Smooth muscle cell (in vitro differentiated cells): ENCODE measurements around the gene GALNT14. TPM values are rescaled to one million over a fixed set of nuclear protein-coding genes. Genes with fewer than 3 reads are reported as not detected.

Experiments
- DNase-seq: peaks from one replicate; lab custom pipeline; 2025; ENCODE audit not compliant: unreplicated experiment; lab: John Stamatoyannopoulos, UW
- H2AFZ ChIP-seq: fragments of 200-600 bp; sonication (generic); 2 replicates; pipeline ENCODE4 v1.6.0; 2016; ENCODE audit warnings: antibody characterized with exemption, low read depth, mild to moderate bottlenecking
- H3F3A ChIP-seq: fragments of 200-600 bp; sonication (generic); 2 replicates; pipeline ENCODE4 v1.6.0; 2017; ENCODE audit warnings: antibody characterized with exemption, low read depth
- H3K27ac ChIP-seq: fragments of 200-600 bp; sonication (generic); 2 replicates; pipeline ENCODE4 v1.5.1; 2016; ENCODE audit warnings: low read depth, mild to moderate bottlenecking
- H3K27me3 ChIP-seq: fragments of 200-600 bp; sonication (generic); 2 replicates; pipeline ENCODE4 v1.6.1; 2016; ENCODE audit warnings: low read depth, mild to moderate bottlenecking
- H3K36me3 ChIP-seq: fragments of 200-600 bp; sonication (generic); 2 replicates; pipeline ENCODE4 v1.5.1; 2016; ENCODE audit warnings: low read depth
- H3K4me1 ChIP-seq: fragments of 200-600 bp; sonication (generic); 2 replicates; pipeline ENCODE4 v1.5.1; 2016; ENCODE audit warnings: low read depth
- H3K4me2 ChIP-seq: fragments of 200-600 bp; sonication (generic); 2 replicates; pipeline ENCODE4 v1.6.0; 2016; ENCODE audit warnings: mild to moderate bottlenecking
- H3K4me3 ChIP-seq: fragments of 200-600 bp; sonication (generic); 2 replicates; pipeline ENCODE4 v1.5.1; 2016; ENCODE audit warnings: mild to moderate bottlenecking
- H3K79me2 ChIP-seq: fragments of 200-600 bp; sonication (generic); 2 replicates; pipeline ENCODE4 v1.6.0; 2016; ENCODE audit warnings: low read depth, mild to moderate bottlenecking
- H3K9ac ChIP-seq: fragments of 200-600 bp; sonication (generic); 2 replicates; pipeline ENCODE4 v1.6.0; 2016; ENCODE audit warnings: low read depth
- H3K9me3 ChIP-seq: fragments of 200-600 bp; sonication (generic); replicated peaks from 2 replicates; pipeline ENCODE4 v1.5.1; 2016; ENCODE audit warnings: low read depth
- H4K20me1 ChIP-seq: fragments of 200-600 bp; sonication (generic); 2 replicates; pipeline ENCODE4 v1.6.0; 2016; ENCODE audit warnings: low read depth
- CTCF ChIP-seq: fragments of 200-600 bp; sonication (generic); IDR thresholded peaks from 2 replicates; pipeline ENCODE4 v1.5.1; 2017; ENCODE audit warnings: borderline replicate concordance, mild to moderate bottlenecking, antibody characterized with exemption; ENCODE audit not compliant: insufficient read depth, poor library complexity, severe bottlenecking
- WGBS: methylation state at CpG from one replicate; pipeline ENCODE4 v1.1.7; 2016; ENCODE audit warnings: low lambda C conversion rate; 5-methylcytosine and 5-hydroxymethylcytosine counted together
- polyA plus RNA-seq: library from polyadenylated mRNA; unstranded; fragments of >200 nt; fragmentation: Nextera tagmentation; extraction: Ambion mirVana; gene quantifications from 2 replicates; pipeline ENCODE4 v1.2.1, GENCODE V29; 2016
- total RNA-seq: library from RNA; depleted of rRNA; stranded (reverse); fragments of >200 nt; gene quantifications from 2 replicates; pipeline ENCODE4 v1.2.3, GENCODE V29; 2014

GALNT14 gene
- total and polyA plus RNA-seq, 2 experiments from 2014 or later: 0.63 to 1.0 TPM

- Histone ChIP-seq H3K27me3 (no peaks in the 10 kb centered on the region), H3K36me3 (no peaks in the 10 kb centered on the region), H3K4me2 (no peak overlapping the region), H3K9me3 (no peaks in the 10 kb centered on the region), H3K79me2 (no peaks in the 10 kb centered on the region), H3K9ac (no peak overlapping the region), H3K4me3 (no peak overlapping the region), H4K20me1 (no peaks in the 10 kb centered on the region), H3K4me1 (peaks cover 9% of the 10 kb centered on the region), H3K27ac (no peak overlapping the region), H2AFZ (no peak overlapping the region), H3F3A (no peaks in the 10 kb centered on the region)
- no peak for TF ChIP-seq CTCF
- WGBS: 98% methylated on average over 6 of the region's 6 CpGs
- DNase-seq: no peak
Measured at GRCh38 chr2:30978854-30979253, 159.4 kb downstream of the GALNT14 start.

- no peak overlapping the region for H2AFZ ChIP-seq
- no peaks in the 10 kb centered on the region for H3F3A ChIP-seq
- 83% methylated on average over 5 of the region's 5 CpGs for WGBS
- DNase-seq: no peak
- no peak overlapping the region for H3K4me2 ChIP-seq
- no peak overlapping the region for H3K9ac ChIP-seq
- H3K9me3 ChIP-seq: no peaks in the 10 kb centered on the region
- H3K27ac ChIP-seq: no peak overlapping the region
- no peak overlapping the region for H3K4me3 ChIP-seq
- no peaks in the 10 kb centered on the region for H3K36me3 ChIP-seq
- no peaks in the 10 kb centered on the region for H4K20me1 ChIP-seq
- no peak for TF ChIP-seq CTCF
- no peaks in the 10 kb centered on the region for H3K27me3 ChIP-seq
- H3K4me1 ChIP-seq: peaks cover 9% of the 10 kb centered on the region
- no peaks in the 10 kb centered on the region for H3K79me2 ChIP-seq
Measured at GRCh38 chr2:30978044-30978443, 160.2 kb downstream of the GALNT14 start.

- Histone ChIP-seq H3K9me3 (no peaks in the 10 kb centered on the region), H4K20me1 (no peaks in the 10 kb centered on the region), H3K27me3 (no peaks in the 10 kb centered on the region), H3K36me3 (no peaks in the 10 kb centered on the region), H3F3A (no peaks in the 10 kb centered on the region), H3K9ac (no peak overlapping the region), H3K27ac (no peak overlapping the region), H3K4me1 (no peaks in the 10 kb centered on the region), H3K79me2 (no peaks in the 10 kb centered on the region), H3K4me2 (no peak overlapping the region), H2AFZ (no peak overlapping the region), H3K4me3 (no peak overlapping the region)
- no peak for TF ChIP-seq CTCF
- WGBS: 61% methylated on average over 3 of the region's 3 CpGs
- DNase-seq: no peak
Measured at GRCh38 chr2:30975156-30975555, 163.1 kb downstream of the GALNT14 start.

GRCh38 chr2:30974554-30974953, 163.7 kb downstream of the GALNT14 start:
- WGBS: 78% methylated on average over 5 of the region's 5 CpGs
- no peaks in the 10 kb centered on the region for H3F3A ChIP-seq
- no peak overlapping the region for H3K9ac ChIP-seq
- no peak for TF ChIP-seq CTCF
- H3K4me1 ChIP-seq: no peaks in the 10 kb centered on the region
- H3K27ac ChIP-seq: no peak overlapping the region
- no peaks in the 10 kb centered on the region for H3K27me3 ChIP-seq
- no peak overlapping the region for H2AFZ ChIP-seq
- no peaks in the 10 kb centered on the region for H3K9me3 ChIP-seq
- H3K36me3 ChIP-seq: no peaks in the 10 kb centered on the region
- no peaks in the 10 kb centered on the region for H3K79me2 ChIP-seq
- H3K4me2 ChIP-seq: no peak overlapping the region
- no peak for DNase-seq
- H4K20me1 ChIP-seq: no peaks in the 10 kb centered on the region
- H3K4me3 ChIP-seq: no peak overlapping the region
